Airway epithelial cell (primary cell): Measurements from ENCODE around the gene OTULINL. TPM values are rescaled to one million over a fixed set of nuclear protein-coding genes. Genes with fewer than 3 reads are reported as not detected.

ENCODE experiments used
- total RNA-seq: library from RNA; depleted of rRNA; stranded (reverse); fragments of >200 nt; gene quantifications from 2 replicates; pipeline ENCODE4 v1.2.3, GENCODE V29; 2015

OTULINL gene
- 0.79 and 0.99 TPM in 2 replicates for total RNA-seq

DNA sequence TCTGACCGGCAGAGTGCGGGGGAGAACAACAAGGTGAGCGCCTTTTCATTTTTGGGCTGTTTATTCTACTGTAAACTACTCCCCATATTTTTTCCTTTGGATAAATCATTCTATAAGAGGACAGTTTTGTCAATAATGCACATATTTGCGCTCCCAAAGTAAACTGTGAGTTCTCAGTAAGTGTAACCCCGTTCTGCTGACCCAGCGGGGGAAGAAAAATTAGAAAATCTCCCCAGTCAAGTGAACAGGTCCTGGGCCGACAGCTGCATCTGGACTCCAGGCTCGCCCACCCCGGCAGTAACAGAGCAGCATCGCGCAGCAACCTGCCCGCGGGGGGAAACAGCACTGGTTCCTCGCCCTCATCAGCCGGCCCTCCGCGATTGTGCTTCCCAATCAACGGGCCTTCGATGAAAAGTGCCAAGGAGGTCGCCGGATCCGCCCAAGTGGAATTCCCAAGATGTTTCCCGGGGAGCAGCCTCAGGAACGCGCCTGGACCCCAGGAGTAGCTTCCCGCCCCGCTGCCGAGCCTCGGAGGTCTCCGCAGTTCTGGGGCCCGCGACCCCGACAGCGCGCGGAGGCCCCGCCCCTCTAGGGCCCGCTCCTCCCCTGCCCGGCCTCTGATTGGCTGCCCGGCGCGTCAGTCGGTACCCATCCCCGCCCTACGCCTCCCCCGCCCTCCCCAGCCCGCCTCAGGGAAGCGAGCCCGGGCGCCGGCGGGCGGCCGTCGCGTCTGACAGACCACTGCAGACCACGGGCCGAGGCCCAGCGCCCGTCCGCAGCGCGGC, at the start of gene OTULINL:
OTULINL (plus strand) TSS at position 687 of the 785 bp plus-strand sequence. CDS start 103 bp downstream, outside the sequence.

Other genes starting within 250 kb of the OTULINL start
- 28.6 and 36.5 TPM in 2 replicates for gene OTULIN, start 82.9 kb downstream of the OTULINL start, total RNA-seq